H1 (cell line): ENCODE measurements around the gene CMIP. TPM values are rescaled to one million over a fixed set of nuclear protein-coding genes. Genes with fewer than 3 reads are reported as not detected.

Source experiments
- CTCF ChIA-PET: fragments of 300-600 bp; sonication (Branson Sonifier 250); formaldehyde crosslinking; loops from one replicate; lab custom pipeline; 2021; ENCODE audit not compliant: partially characterized antibody; lab: Charles Lee
- POLR2A ChIA-PET: fragments of 300-600 bp; sonication (Branson Sonifier 250); formaldehyde crosslinking; loops from one replicate; lab custom pipeline; 2021; ENCODE audit warnings: inconsistent platforms; ENCODE audit not compliant: partially characterized antibody; lab: Charles Lee
- DNase-seq, 2 experiments: peaks; one replicate each; pipeline versions ENCODE4 v3.0.0 to v3.0.0-alpha.2; 2010 to 2022; ENCODE audit warnings: low spot score in 2 of 2, low read depth in 1 of 2, mixed read lengths in 1 of 2
- FAIRE-seq: peaks from 2 replicates; lab custom pipeline; 2011; peaks lifted over from hg19 to GRCh38; lab: Jason Lieb, UNC
- H2AFZ ChIP-seq: 2 replicates; pipeline ENCODE4 v1.8.1; 2012; ENCODE audit warnings: low read length, inconsistent platforms
- H2AK5ac ChIP-seq: 2 replicates; pipeline ENCODE4 v1.6.1; 2013; ENCODE audit warnings: low read depth, low read length
- H2BK120ac ChIP-seq: replicated peaks from 2 replicates; pipeline ENCODE3; 2013; ENCODE audit warnings: low read depth, low read length, inconsistent platforms
- H2BK12ac ChIP-seq: 2 replicates; pipeline ENCODE4 v1.6.1; 2013; ENCODE audit warnings: low read depth, low read length
- H2BK15ac ChIP-seq: 2 replicates; pipeline ENCODE4 v1.6.1; 2013; ENCODE audit warnings: low read length
- H2BK20ac ChIP-seq: 2 replicates; pipeline ENCODE4 v1.6.1; 2013; ENCODE audit warnings: low read length
- H2BK5ac ChIP-seq: 2 replicates; pipeline ENCODE4 v1.6.1; 2013; ENCODE audit warnings: low read depth, low read length
- H3K14ac ChIP-seq: 2 replicates; pipeline ENCODE4 v1.6.1; 2013; ENCODE audit warnings: inconsistent platforms; ENCODE audit not compliant: insufficient read length
- H3K18ac ChIP-seq: 2 replicates; pipeline ENCODE4 v1.6.1; 2013; ENCODE audit warnings: low read length; ENCODE audit errors: extremely low read depth
- H3K23ac ChIP-seq: 2 replicates; pipeline ENCODE4 v1.6.1; 2013; ENCODE audit warnings: inconsistent platforms; ENCODE audit not compliant: insufficient read length
- H3K23me2 ChIP-seq: 2 replicates; pipeline ENCODE4 v1.6.1; 2013; ENCODE audit warnings: low read depth, low read length
- H3K27ac ChIP-seq: 2 replicates; pipeline ENCODE4 v1.6.1; 2011; ENCODE audit warnings: low read depth, low read length, inconsistent platforms
- H3K27me3 ChIP-seq, 4 experiments: replicated peaks in 1 of 4; 1 replicate in 1 of 4; 2 replicates in 3 of 4; pipeline versions ENCODE4 v1.6.1 to v1.8.1; 2011 to 2013; ENCODE audit warnings: low read length in 3 of 4, mild to moderate bottlenecking in 3 of 4, inconsistent platforms in 2 of 4, mixed read lengths in 2 of 4, moderate library complexity in 1 of 4; ENCODE audit not compliant: control insufficient read depth in 3 of 4, insufficient read depth in 3 of 4; ENCODE audit errors: extremely low read depth in 1 of 4
- H3K36me3 ChIP-seq, 4 experiments: 2 replicates each; pipeline versions ENCODE4 v1.6.1 to v1.8.1; 2011 to 2013; ENCODE audit warnings: mild to moderate bottlenecking in 4 of 4, low read length in 3 of 4, moderate library complexity in 2 of 4, control low read depth in 1 of 4, inconsistent platforms in 1 of 4; ENCODE audit not compliant: insufficient read depth in 4 of 4, control insufficient read depth in 2 of 4
- H3K4ac ChIP-seq: replicated peaks from 2 replicates; pipeline ENCODE3; 2013; ENCODE audit warnings: low read length, low read depth, mixed read lengths, inconsistent platforms; ENCODE audit not compliant: insufficient read length
- H3K4me1 ChIP-seq, 4 experiments: replicated peaks in 1 of 4; 1 replicate in 1 of 4; 2 replicates in 3 of 4; pipeline versions ENCODE4 v1.6.1 to v1.8.1; 2011 to 2013; ENCODE audit warnings: low read length in 3 of 4, inconsistent platforms in 2 of 4, mixed read lengths in 1 of 4; ENCODE audit not compliant: insufficient read depth in 4 of 4, control insufficient read depth in 3 of 4
- H3K4me2 ChIP-seq, 2 experiments: 2 replicates each; pipeline versions ENCODE4 v1.6.1 to v1.8.1; 2011 to 2013; ENCODE audit warnings: low read depth in 2 of 2, low read length in 2 of 2, control low read depth in 1 of 2, inconsistent platforms in 1 of 2, mild to moderate bottlenecking in 1 of 2; ENCODE audit not compliant: insufficient read depth in 1 of 2
- H3K4me3 ChIP-seq, 4 experiments: fragments of 200-600, 300-600 bp in 1 of 4; sonication (generic), shearing (Covaris generic), sonication (Bioruptor Twin) in 1 of 4; 2 replicates each; pipeline versions ENCODE4 v1.5.1 to v1.8.1; 2011 to 2016; ENCODE audit warnings: low read length in 4 of 4, low read depth in 3 of 4, control low read depth in 2 of 4, inconsistent platforms in 2 of 4, mild to moderate bottlenecking in 2 of 4, mixed read lengths in 1 of 4, moderate library complexity in 1 of 4; ENCODE audit not compliant: insufficient read depth in 2 of 4; ENCODE audit errors: extremely low read depth in 1 of 4
- H3K56ac ChIP-seq: replicated peaks from 2 replicates; pipeline ENCODE3; 2013; ENCODE audit warnings: low read depth, mild to moderate bottlenecking, mixed read lengths, low read length, inconsistent platforms; ENCODE audit not compliant: insufficient read length
- H3K79me1 ChIP-seq: 2 replicates; pipeline ENCODE4 v1.6.1; 2013; ENCODE audit warnings: low read depth, low read length, control low read depth
- H3K79me2 ChIP-seq, 2 experiments: 2 replicates each; pipeline versions ENCODE4 v1.6.1 to v1.8.1; 2012 to 2013; ENCODE audit warnings: low read length in 2 of 2, mild to moderate bottlenecking in 2 of 2, inconsistent platforms in 1 of 2; ENCODE audit not compliant: insufficient read depth in 2 of 2, control insufficient read depth in 1 of 2
- H3K9ac ChIP-seq, 4 experiments: replicated peaks in 1 of 4; 1 replicate in 1 of 4; 2 replicates in 3 of 4; pipeline versions ENCODE4 v1.6.1 to v1.8.1; 2011 to 2013; ENCODE audit warnings: low read depth in 3 of 4, low read length in 3 of 4, control low read depth in 2 of 4, mild to moderate bottlenecking in 2 of 4, moderate library complexity in 2 of 4, inconsistent platforms in 1 of 4; ENCODE audit errors: extremely low read depth in 1 of 4
- H3K9me3 ChIP-seq, 2 experiments: 2 replicates each; pipeline versions ENCODE4 v1.6.1 to v1.8.1; 2012 to 2013; ENCODE audit warnings: mild to moderate bottlenecking in 2 of 2, moderate library complexity in 2 of 2, control low read depth in 1 of 2, inconsistent platforms in 1 of 2, low read depth in 1 of 2, low read length in 1 of 2, mixed read lengths in 1 of 2; ENCODE audit not compliant: insufficient read depth in 2 of 2
- H4K20me1 ChIP-seq, 2 experiments: replicated peaks in 1 of 2; 2 replicates each; pipeline versions ENCODE3 to v1.8.1; 2011 to 2013; ENCODE audit warnings: inconsistent platforms in 2 of 2, low read length in 2 of 2, mild to moderate bottlenecking in 1 of 2; ENCODE audit not compliant: insufficient read depth in 2 of 2, control insufficient read depth in 1 of 2
- H4K5ac ChIP-seq: 2 replicates; pipeline ENCODE4 v1.6.1; 2013; ENCODE audit warnings: low read length, low read depth, mixed read lengths, inconsistent platforms; ENCODE audit not compliant: insufficient read length
- H4K8ac ChIP-seq: 2 replicates; pipeline ENCODE4 v1.8.0; 2013; ENCODE audit warnings: mild to moderate bottlenecking, moderate library complexity, low read length, inconsistent platforms; ENCODE audit not compliant: insufficient read depth; ENCODE audit errors: extremely low read depth
- H4K91ac ChIP-seq: replicated peaks from 2 replicates; pipeline ENCODE3; 2013; ENCODE audit warnings: low read length, mixed read lengths, inconsistent platforms; ENCODE audit not compliant: insufficient read length
- EZH2 ChIP-seq: fragments of 200-600 bp; sonication (generic); IDR thresholded peaks from 2 replicates; pipeline ENCODE4 v1.7.1; 2012; ENCODE audit warnings: low read depth, mild to moderate bottlenecking, moderate library complexity, low read length, inconsistent platforms; ENCODE audit not compliant: severe bottlenecking
- KDM4A ChIP-seq: IDR thresholded peaks from one replicate; pipeline ENCODE4 v1.7.1; 2012; ENCODE audit warnings: low read depth, mild to moderate bottlenecking, moderate library complexity, low read length, inconsistent platforms; ENCODE audit not compliant: severe bottlenecking
- SIRT6 ChIP-seq: IDR thresholded peaks from one replicate; pipeline ENCODE4 v1.7.1; 2012; ENCODE audit warnings: low read length, inconsistent platforms
- WGBS, 2 experiments: shearing (Covaris generic) in 1 of 2; methylation state at CpG; one replicate each; pipeline versions ENCODE4 v1.1.6 to v1.1.7; 2013 to 2015; ENCODE audit warnings: low lambda C conversion rate in 2 of 2, mixed read lengths in 2 of 2, inconsistent platforms in 1 of 2, low coverage in 1 of 2, missing lambda C conversion rate in 1 of 2; ENCODE audit not compliant: insufficient replicate concordance in 2 of 2, insufficient coverage in 1 of 2, insufficient read length in 1 of 2; ENCODE audit errors: extremely low coverage in 1 of 2, missing lambda C conversion rate in 1 of 2; 5-methylcytosine and 5-hydroxymethylcytosine counted together
- polyA plus RNA-seq, 7 experiments: library from polyadenylated mRNA; depleted of rRNA in 3 of 7; stranded (reverse) in 5 of 7; unstranded in 2 of 7; fragments of >200 nt in 5 of 7; fragments of 200-250 nt in 2 of 7; gene quantifications; 1 replicate in 5 of 7; 2 replicates in 1 of 7; 4 replicates in 1 of 7; pipeline versions ENCODE4 v1.2.1 to v1.2.3, GENCODE V29; 2011 to 2013; ENCODE audit warnings: missing spikeins in 2 of 7, mixed read lengths in 2 of 7
- total RNA-seq: library from RNA; stranded (reverse); fragmentation: NEBNext Ultra II Directional; extraction: Animal tissue kit (Norgen Biotek cat#: 25700); gene quantifications from 2 replicates; pipeline ENCODE4 v1.2.1, GENCODE V29; 2021

Gene CMIP
- total and polyA plus RNA-seq, 2 of the 8 experiments (the other 6 are each of a cell fraction or from before 2014, with no cell fraction given) = 7.9 to 53.2 TPM

GRCh38 chr16:81514568-81515258, 70.1 kb downstream of the CMIP start:
- peak overlapping the region; percentile 15; the same call in 1 of the 2 replicates for H2BK5ac ChIP-seq
- no peaks in the 10 kb centered on the region for H3K27me3 ChIP-seq
- H4K20me1 ChIP-seq = peaks cover 11 to 22% of the 10 kb centered on the region in 2 experiments
- peak overlapping the region; percentile 9; the same call in 1 of the 2 replicates for H4K8ac ChIP-seq
- no peak overlapping the region for H3K56ac ChIP-seq
- H3K79me2 ChIP-seq = peaks cover 0 to 82% of the 10 kb centered on the region in 2 experiments; a peak in 2 of 4 replicates
- H3K36me3 ChIP-seq = peaks cover 0 to 4% (median 2%) of the 10 kb centered on the region in 4 experiments; a peak in 1 of 8 replicates
- no peaks in the 10 kb centered on the region for H3K9me3 ChIP-seq
- H3K23ac ChIP-seq = no peak overlapping the region
- peak overlapping the region; percentile 30; the same call in 1 of the 2 replicates for H2BK12ac ChIP-seq
- TF ChIP-seq SIRT6 = no peak
- no peak for TF ChIP-seq KDM4A
- TF ChIP-seq EZH2 = no peak
- POLR2A ChIA-PET = interaction anchor here (1.0 to 1.8 kb wide), 3 partner anchors 10 to 32 kb away, joined by 3 to 7 read pairs (median 5); no protein-coding TSS in a partner anchor
- no peak overlapping the region for H3K9ac ChIP-seq
- CTCF ChIA-PET = interaction anchor here (0.8 kb wide), 1 partner anchor 10 kb away, joined by 4 read pairs; no protein-coding TSS in a partner anchor
- H3K14ac ChIP-seq = no peak overlapping the region
- H3K4me1 ChIP-seq = peaks cover 3 to 11% (median 10%) of the 10 kb centered on the region in 4 experiments
- DNase-seq = no peak
- no peak overlapping the region for H2BK120ac ChIP-seq
- FAIRE-seq = no peak
- no peak overlapping the region for H2BK20ac ChIP-seq
- peaks cover 22% of the 10 kb centered on the region for H3K79me1 ChIP-seq
- H3K4me3 ChIP-seq = no peak overlapping the region
- no peak overlapping the region; the same call in 1 of the 2 replicates for H3K18ac ChIP-seq
- H3K23me2 ChIP-seq = no peaks in the 10 kb centered on the region
- no peak overlapping the region for H2BK15ac ChIP-seq
- no peak overlapping the region for H4K5ac ChIP-seq
- peak overlapping the region; percentile 48; the same call in 1 of the 2 replicates for H2AK5ac ChIP-seq
- H3K4ac ChIP-seq = no peak overlapping the region
- H3K4me2 ChIP-seq = no peak overlapping the region
- no peak overlapping the region for H3K27ac ChIP-seq
- no peak overlapping the region for H4K91ac ChIP-seq
- 86% methylated on average over 15 of the region's 15 CpGs; no CpG with 5 or more reads in 1 of the 2 experiments for WGBS, 2 experiments
- H2AFZ ChIP-seq = no peak overlapping the region
